ENCODE data around the gene PSME1. TPM values are rescaled to one million over a fixed set of nuclear protein-coding genes. Genes with fewer than 3 reads are reported as not detected.

PSME1 gene
- total RNA-seq, 2 donors from 2014 or later: 78.4 to 93.7 TPM

DNA sequence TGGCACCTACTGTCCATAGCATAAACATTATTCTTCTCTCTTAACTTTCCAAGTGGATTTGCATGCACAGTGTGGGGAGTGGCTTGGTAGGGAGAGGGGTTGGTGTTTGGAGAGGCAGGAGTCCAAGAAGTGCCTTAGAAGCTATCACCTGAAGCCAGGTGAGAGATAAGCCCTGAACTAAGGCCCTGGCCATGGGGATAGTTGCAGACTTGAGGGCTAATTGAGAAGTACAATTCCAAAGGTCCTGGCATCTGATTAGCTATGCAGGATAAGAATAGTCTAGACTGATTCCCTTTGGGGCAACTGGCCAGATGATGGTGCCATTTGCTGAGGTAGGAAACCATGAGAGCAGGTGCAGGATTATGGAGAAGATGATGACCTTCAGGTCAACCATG, 43.9 kb upstream of the PSME1 start:
- ATAC-seq (no peak), DNase-seq (peak; percentile 48 to 78 (median 72))
- Histone ChIP-seq H3K27me3 (no peaks in the 10 kb centered on the region), H3K4me3 (no peak overlapping the region), H3K9me3 (no peaks in the 10 kb centered on the region), H3K4me1 (peaks cover 51% of the 10 kb centered on the region), H3K36me3 (replicated peaks in 1 of 2; ENCODE audit: insufficient read depth in 1 of 2, low read depth in 2 of 2) (no peaks in the 10 kb centered on the region), H3K27ac (peak overlapping the region in 3 of 4 donors; percentile 7 to 97 (median 94))
- no peak for TF ChIP-seq CTCF (IDR thresholded peaks at IDR 0.05)
- no peak for TF ChIP-seq POLR2A (IDR thresholded peaks at IDR 0.05)
- intact Hi-C loops (cut with DNase I): no loop called here

DNA sequence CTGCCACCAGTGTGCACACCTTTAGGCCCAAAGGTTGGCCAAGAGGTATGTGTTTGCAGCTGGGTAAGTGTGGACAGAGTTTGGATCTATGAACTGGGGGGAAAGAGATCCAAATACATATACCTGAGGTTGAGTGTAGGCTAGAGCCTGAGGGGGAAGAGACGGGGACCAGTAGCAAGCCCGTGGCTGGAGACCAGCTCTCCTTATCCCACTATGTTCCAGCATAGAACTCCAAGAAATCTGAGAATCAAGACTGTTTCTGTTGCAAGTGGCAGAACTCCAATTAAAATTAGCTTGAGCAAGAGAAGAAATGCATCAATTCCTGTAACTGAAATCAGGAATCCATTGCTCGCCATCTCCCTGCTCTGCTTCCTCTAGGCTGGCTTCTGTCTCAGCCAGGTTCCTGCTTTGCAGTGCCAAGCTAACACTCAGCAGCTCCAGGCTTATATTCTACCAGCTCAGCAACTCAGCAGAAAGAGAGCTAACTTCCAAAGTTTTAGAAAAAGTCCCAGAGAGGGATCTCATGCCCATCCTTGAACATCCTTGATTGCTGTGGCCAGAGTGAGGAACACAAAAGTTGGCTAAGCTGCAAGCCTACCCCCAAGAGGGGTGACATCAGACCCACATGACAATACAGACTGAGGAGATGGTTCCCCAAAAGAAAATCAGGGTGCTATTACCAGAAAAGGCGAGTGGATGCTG, 43.3 kb upstream of the PSME1 start:
- 79 to 90% methylated on average over 4 of the region's 4 CpGs for WGBS, 2 donors
- intact Hi-C loops (cut with DNase I): no loop called here
- DNase-seq: no peak

DNA sequence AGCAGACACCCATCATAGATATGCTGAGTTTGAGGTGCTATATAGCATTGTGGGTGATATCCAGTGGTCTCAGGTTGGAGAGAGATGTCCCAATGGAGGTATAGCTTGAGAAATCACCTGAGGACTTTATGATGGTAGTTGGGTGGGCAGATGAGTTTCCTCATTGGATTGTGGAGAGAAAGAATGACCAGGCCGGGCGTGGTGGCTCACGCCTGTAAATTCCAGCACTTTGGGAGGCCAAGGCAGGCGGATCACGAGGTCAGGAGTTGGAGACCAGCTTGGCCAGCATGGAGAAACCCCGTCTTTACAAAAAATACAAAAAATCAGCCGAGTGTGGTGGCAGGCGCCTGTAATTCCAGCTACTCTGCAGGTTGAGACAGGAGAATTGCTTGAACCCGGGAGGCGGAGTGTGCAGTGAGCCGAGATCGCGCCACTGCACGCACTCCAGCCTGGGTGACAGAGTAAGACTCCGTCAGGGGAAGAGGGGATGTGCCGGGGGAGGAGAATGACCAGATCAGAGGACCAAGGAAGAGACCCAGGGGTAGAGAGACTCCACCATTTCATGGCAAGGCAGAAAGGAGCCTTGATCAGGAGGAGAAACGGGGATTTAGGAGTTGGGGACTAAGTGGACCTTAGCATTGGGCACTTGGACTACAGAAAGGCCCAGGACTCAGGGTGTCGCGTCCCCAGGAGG, 42.6 kb upstream of the PSME1 start:
- Histone ChIP-seq H3K36me3 (replicated peaks in 1 of 2; ENCODE audit: insufficient read depth in 1 of 2, low read depth in 2 of 2) (no peaks in the 10 kb centered on the region), H3K9me3 (no peaks in the 10 kb centered on the region), H3K27ac (peak overlapping the region; percentile 92 to 98 (median 96)), H3K27me3 (no peaks in the 10 kb centered on the region), H3K4me3 (no peak overlapping the region), H3K4me1 (peaks cover 56% of the 10 kb centered on the region)
- no peak for ATAC-seq
- TF ChIP-seq POLR2A (IDR thresholded peaks at IDR 0.05) (no peak), CTCF (IDR thresholded peaks at IDR 0.05) (peak in 1 of 7 experiments; percentile 6)
- intact Hi-C loops (cut with DNase I): no loop called here
- no peak for DNase-seq
- 77 to 81% methylated on average over 19 of the region's 19 CpGs for WGBS, 2 donors

More for the DNA sequence above, 43.3 kb upstream of the PSME1 start:
- Histone ChIP-seq H3K36me3 (replicated peaks in 1 of 2; ENCODE audit: insufficient read depth in 1 of 2, low read depth in 2 of 2) (no peaks in the 10 kb centered on the region), H3K4me3 (no peak overlapping the region), H3K27ac (peak overlapping the region; percentile 7 to 97 (median 93)), H3K9me3 (no peaks in the 10 kb centered on the region), H3K27me3 (no peaks in the 10 kb centered on the region), H3K4me1 (peaks cover 51% of the 10 kb centered on the region)
- ATAC-seq: no peak
- no peak for TF ChIP-seq CTCF (IDR thresholded peaks at IDR 0.05)
- TF ChIP-seq POLR2A (IDR thresholded peaks at IDR 0.05): no peak

- Histone ChIP-seq H3K36me3 (replicated peaks in 1 of 2; ENCODE audit: insufficient read depth in 1 of 2, low read depth in 2 of 2) (no peaks in the 10 kb centered on the region), H3K4me1 (peaks cover 65% of the 10 kb centered on the region), H3K9me3 (no peaks in the 10 kb centered on the region), H3K27ac (peak within 1 kb of the TSS; percentile 92 to 98 (median 96)), H3K4me3 (peak within 1 kb of the TSS; percentile 39 to 44), H3K27me3 (no peaks in the 10 kb centered on the region)
- intact Hi-C loops (cut with DNase I): no loop called here
- 1% methylated on average over 38 to 67 of the region's 68 CpGs for WGBS, 2 donors
- TF ChIP-seq POLR2A (IDR thresholded peaks at IDR 0.05): peak; percentile 92 to 97 (median 97)
- TF ChIP-seq CTCF (IDR thresholded peaks at IDR 0.05): peak in 3 of 7 experiments; percentile 20 to 37 (median 25)
- ATAC-seq: peak; percentile 93
- DNase-seq: peak; percentile 95 to 97 (median 96)
These were observed 41.8 kb upstream of the PSME1 start, which contains the start of gene PCK2 for GRCh38 chr14:24093901-24094840. TSS of gene PCK2 (plus strand) at chr14:24094311. CDS start at chr14:24094406, 95 bp downstream.
